Measurements from ENCODE around the gene FOSB. TPM values are rescaled to one million over a fixed set of nuclear protein-coding genes. Genes with fewer than 3 reads are reported as not detected.

Gene FOSB
- total and polyA plus RNA-seq, 9 of the 15 experiments (the other 6 are each of a cell fraction or from before 2014, with no cell fraction given): 0.11 to 2.7 (median 0.73) TPM

GRCh38 chr19:45467456-45468158 lies at the start of gene FOSB (continued):
- no peak for TF ChIP-seq STAT5B (CRISPR knock-in tag; IDR thresholded peaks at IDR 0.05)
- no peak for TF ChIP-seq SMARCB1 (IDR thresholded peaks at IDR 0.05; ENCODE audit: insufficient read length, low read depth)
- no peak for TF ChIP-seq HEY1 (CRISPR knock-in tag; IDR thresholded peaks at IDR 0.05; ENCODE audit: borderline replicate concordance)
- TF ChIP-seq ZNF583 (CRISPR knock-in tag; IDR thresholded peaks at IDR 0.05): no peak
- no peak for TF ChIP-seq SNIP1 (IDR thresholded peaks at IDR 0.05; ENCODE audit: low read depth)
- TF ChIP-seq, protein P1, sequence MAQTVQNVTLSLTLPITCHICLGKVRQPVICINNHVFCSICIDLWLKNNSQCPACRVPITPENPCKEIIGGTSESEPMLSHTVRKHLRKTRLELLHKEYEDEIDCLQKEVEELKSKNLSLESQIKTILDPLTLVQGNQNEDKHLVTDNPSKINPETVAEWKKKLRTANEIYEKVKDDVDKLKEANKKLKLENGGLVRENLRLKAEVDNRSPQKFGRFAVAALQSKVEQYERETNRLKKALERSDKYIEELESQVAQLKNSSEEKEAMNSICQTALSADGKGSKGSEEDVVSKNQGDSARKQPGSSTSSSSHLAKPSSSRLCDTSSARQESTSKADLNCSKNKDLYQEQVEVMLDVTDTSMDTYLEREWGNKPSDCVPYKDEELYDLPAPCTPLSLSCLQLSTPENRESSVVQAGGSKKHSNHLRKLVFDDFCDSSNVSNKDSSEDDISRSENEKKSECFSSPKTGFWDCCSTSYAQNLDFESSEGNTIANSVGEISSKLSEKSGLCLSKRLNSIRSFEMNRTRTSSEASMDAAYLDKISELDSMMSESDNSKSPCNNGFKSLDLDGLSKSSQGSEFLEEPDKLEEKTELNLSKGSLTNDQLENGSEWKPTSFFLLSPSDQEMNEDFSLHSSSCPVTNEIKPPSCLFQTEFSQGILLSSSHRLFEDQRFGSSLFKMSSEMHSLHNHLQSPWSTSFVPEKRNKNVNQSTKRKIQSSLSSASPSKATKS (CRISPR knock-in tag; IDR thresholded peaks at IDR 0.05): no peak
- TF ChIP-seq FOXK2 (conservative IDR thresholded peaks at IDR 0.05 in 1 of 2, IDR thresholded peaks at IDR 0.05 in 1 of 2; ENCODE audit: low read depth in 2 of 2): peak in 1 of 2 experiments; percentile 54; a peak in 1 of 4 replicates
- TF ChIP-seq MYC (IDR thresholded peaks at IDR 0.05; ENCODE audit: low read depth, low read length): no peak
- TF ChIP-seq MYC (CRISPR knock-in tag; IDR thresholded peaks at IDR 0.05; ENCODE audit: borderline replicate concordance, low read depth): no peak
- TF ChIP-seq CHD4 (IDR thresholded peaks at IDR 0.05; ENCODE audit: insufficient read depth, insufficient replicate concordance, low read depth, low read length, poor library complexity, severe bottlenecking): peak; percentile 58
- no peak for TF ChIP-seq ZNF232 (CRISPR knock-in tag; IDR thresholded peaks at IDR 0.05)
- no peak for TF ChIP-seq CCAR2 (IDR thresholded peaks at IDR 0.05; ENCODE audit: low read depth, low read length)
- TF ChIP-seq, protein P2, sequence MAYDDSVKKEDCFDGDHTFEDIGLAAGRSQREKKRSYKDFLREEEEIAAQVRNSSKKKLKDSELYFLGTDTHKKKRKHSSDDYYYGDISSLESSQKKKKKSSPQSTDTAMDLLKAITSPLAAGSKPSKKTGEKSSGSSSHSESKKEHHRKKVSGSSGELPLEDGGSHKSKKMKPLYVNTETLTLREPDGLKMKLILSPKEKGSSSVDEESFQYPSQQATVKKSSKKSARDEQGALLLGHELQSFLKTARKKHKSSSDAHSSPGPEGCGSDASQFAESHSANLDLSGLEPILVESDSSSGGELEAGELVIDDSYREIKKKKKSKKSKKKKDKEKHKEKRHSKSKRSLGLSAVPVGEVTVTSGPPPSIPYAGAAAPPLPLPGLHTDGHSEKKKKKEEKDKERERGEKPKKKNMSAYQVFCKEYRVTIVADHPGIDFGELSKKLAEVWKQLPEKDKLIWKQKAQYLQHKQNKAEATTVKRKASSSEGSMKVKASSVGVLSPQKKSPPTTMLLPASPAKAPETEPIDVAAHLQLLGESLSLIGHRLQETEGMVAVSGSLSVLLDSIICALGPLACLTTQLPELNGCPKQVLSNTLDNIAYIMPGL (CRISPR knock-in tag; IDR thresholded peaks at IDR 0.05): no peak
- TF ChIP-seq, protein P3, sequence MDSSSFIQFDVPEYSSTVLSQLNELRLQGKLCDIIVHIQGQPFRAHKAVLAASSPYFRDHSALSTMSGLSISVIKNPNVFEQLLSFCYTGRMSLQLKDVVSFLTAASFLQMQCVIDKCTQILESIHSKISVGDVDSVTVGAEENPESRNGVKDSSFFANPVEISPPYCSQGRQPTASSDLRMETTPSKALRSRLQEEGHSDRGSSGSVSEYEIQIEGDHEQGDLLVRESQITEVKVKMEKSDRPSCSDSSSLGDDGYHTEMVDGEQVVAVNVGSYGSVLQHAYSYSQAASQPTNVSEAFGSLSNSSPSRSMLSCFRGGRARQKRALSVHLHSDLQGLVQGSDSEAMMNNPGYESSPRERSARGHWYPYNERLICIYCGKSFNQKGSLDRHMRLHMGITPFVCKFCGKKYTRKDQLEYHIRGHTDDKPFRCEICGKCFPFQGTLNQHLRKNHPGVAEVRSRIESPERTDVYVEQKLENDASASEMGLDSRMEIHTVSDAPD (CRISPR knock-in tag; IDR thresholded peaks at IDR 0.05): no peak
- no peak for TF ChIP-seq ZNF174 (CRISPR knock-in tag; IDR thresholded peaks at IDR 0.05)
- TF ChIP-seq NFE2 (IDR thresholded peaks at IDR 0.05; ENCODE audit: low read depth): no peak
- no peak for TF ChIP-seq TCF7 (IDR thresholded peaks at IDR 0.05; ENCODE audit: borderline replicate concordance)
- no peak for TF ChIP-seq C11orf30 (IDR thresholded peaks at IDR 0.05; ENCODE audit: low read depth)
- TF ChIP-seq POLR2H (tag; IDR thresholded peaks at IDR 0.05; ENCODE audit: low read depth): no peak; the same call in 1 of the 2 replicates
- TF ChIP-seq FOXJ3 (CRISPR knock-in tag; IDR thresholded peaks at IDR 0.05): peak; percentile 89
- no peak for TF ChIP-seq ZNF175 (CRISPR knock-in tag; IDR thresholded peaks at IDR 0.05; ENCODE audit: low read depth)
- no peak for TF ChIP-seq ZNF75A (CRISPR knock-in tag; IDR thresholded peaks at IDR 0.05)
- TF ChIP-seq TFAM (CRISPR knock-in tag; conservative IDR thresholded peaks at IDR 0.05): no peak
- TF ChIP-seq SRSF3 (IDR thresholded peaks at IDR 0.05; ENCODE audit: insufficient read depth, low read length): no peak
